ENCODE results near the gene USF1. TPM values are rescaled to one million over a fixed set of nuclear protein-coding genes. Genes with fewer than 3 reads are reported as not detected.

Gene USF1
- polyA plus RNA-seq, 1 of the 3 experiments (the other 2 are of a cell fraction) = 43.1 TPM

DNA sequence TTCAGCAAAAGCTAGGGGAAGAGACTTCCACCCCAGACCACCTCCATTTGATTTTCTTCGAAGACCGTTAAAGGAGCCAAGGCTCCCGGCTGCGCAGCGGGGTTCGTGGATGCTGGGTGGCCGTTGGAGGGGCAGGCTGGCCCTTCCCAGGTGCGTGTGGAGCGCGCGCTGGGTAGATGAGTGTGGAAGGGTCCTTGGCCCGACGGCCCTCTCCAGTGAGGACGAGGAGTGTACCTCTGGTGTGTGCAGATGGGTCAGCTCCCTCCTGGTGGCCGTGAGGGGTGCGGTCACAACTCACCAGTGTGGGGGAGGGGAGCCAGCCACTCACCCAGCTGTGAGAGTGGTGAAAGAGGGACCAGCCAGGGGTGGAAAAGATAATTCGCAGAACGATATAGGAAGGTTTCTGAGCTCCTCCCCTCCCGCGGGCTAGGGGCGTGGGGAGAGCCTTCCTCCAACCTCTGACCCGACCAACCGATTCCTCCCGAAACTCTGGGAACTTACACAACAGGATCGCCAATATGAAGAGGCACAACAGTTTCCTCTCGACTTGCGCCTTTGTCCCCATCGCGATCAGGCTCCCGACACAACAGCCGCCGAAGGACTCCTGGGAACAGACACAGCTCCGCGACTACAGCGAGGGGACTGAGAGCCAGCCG lies 25.1 kb downstream of the USF1 start, which contains the start of gene F11R:
Gene F11R (minus strand): TSS at position 644 of the 656 bp plus-strand sequence. CDS start 79 bp downstream, at position 565.
- Histone ChIP-seq H3K4me3 (ENCODE audit: low read depth in 2 of 2, low read length in 1 of 2) (peak within 1 kb of the TSS; percentile 44 to 61), H3K79me2 (ENCODE audit: insufficient read depth) (no peaks in the 10 kb centered on the region), H3K9me2 (no peaks in the 10 kb centered on the region), H2AFZ (ENCODE audit: low read depth) (peak within 1 kb of the TSS; percentile 74), H3K4me1 (ENCODE audit: control insufficient read depth in 1 of 2, insufficient read depth in 2 of 2, low read depth in 1 of 2, low read length in 1 of 2) (peaks cover 0 to 2% of the 10 kb centered on the region in 2 experiments; a peak in 1 of 4 replicates), H3K9ac (no peak within 1 kb of the TSS), H3K9me3 (no peaks in the 10 kb centered on the region), H3K4me2 (peak within 1 kb of the TSS; percentile 76), H3K27me3 (ENCODE audit: insufficient read depth) (no peaks in the 10 kb centered on the region), H3K27ac (ENCODE audit: low read depth in 2 of 2, low read length in 1 of 2) (no peak within 1 kb of the TSS), H4K20me1 (ENCODE audit: insufficient read depth) (no peaks in the 10 kb centered on the region), H3F3A (replicated peaks; ENCODE audit: insufficient read depth) (peaks cover 5% of the 10 kb centered on the region), H3K36me3 (replicated peaks in 1 of 2; ENCODE audit: control insufficient read depth in 1 of 2, insufficient read depth in 2 of 2, low read length in 1 of 2) (no peaks in the 10 kb centered on the region)
- DNase-seq = peak; percentile 41
- 58% methylated on average over 35 of the region's 36 CpGs for WGBS (ENCODE audit: low lambda C conversion rate)
- ChIA-PET POLR2A (no interaction called here), CTCF (no interaction called here)
- TF ChIP-seq RAD21 (IDR thresholded peaks at IDR 0.05; ENCODE audit: low read length) (no peak), GABPA (IDR thresholded peaks at IDR 0.05; ENCODE audit: low read depth) (no peak), NRF1 (IDR thresholded peaks at IDR 0.05; ENCODE audit: low read depth, low read length) (no peak), MXI1 (IDR thresholded peaks at IDR 0.05; ENCODE audit: low read depth, low read length) (no peak), FOXM1 (IDR thresholded peaks at IDR 0.05; ENCODE audit: low read depth) (no peak), JUND (IDR thresholded peaks at IDR 0.05) (no peak), RFX5 (IDR thresholded peaks at IDR 0.05; ENCODE audit: low read length) (no peak), MEF2A (IDR thresholded peaks at IDR 0.05; ENCODE audit: borderline replicate concordance, low read depth) (no peak), CHD2 (IDR thresholded peaks at IDR 0.05; ENCODE audit: low read length, partially characterized antibody) (no peak), NFIC (IDR thresholded peaks at IDR 0.05; ENCODE audit: borderline replicate concordance) (no peak), TAF1 (IDR thresholded peaks at IDR 0.05; ENCODE audit: borderline replicate concordance, low read depth, low read length) (no peak)
- TF ChIP-seq, protein P1, sequence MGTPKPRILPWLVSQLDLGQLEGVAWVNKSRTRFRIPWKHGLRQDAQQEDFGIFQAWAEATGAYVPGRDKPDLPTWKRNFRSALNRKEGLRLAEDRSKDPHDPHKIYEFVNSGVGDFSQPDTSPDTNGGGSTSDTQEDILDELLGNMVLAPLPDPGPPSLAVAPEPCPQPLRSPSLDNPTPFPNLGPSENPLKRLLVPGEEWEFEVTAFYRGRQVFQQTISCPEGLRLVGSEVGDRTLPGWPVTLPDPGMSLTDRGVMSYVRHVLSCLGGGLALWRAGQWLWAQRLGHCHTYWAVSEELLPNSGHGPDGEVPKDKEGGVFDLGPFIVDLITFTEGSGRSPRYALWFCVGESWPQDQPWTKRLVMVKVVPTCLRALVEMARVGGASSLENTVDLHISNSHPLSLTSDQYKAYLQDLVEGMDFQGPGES (IDR thresholded peaks at IDR 0.05; ENCODE audit: low read depth, low read length) = no peak
- TF ChIP-seq, protein P2, sequence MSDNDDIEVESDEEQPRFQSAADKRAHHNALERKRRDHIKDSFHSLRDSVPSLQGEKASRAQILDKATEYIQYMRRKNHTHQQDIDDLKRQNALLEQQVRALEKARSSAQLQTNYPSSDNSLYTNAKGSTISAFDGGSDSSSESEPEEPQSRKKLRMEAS (IDR thresholded peaks at IDR 0.05; ENCODE audit: low read depth) = no peak
- TF ChIP-seq, protein P3, sequence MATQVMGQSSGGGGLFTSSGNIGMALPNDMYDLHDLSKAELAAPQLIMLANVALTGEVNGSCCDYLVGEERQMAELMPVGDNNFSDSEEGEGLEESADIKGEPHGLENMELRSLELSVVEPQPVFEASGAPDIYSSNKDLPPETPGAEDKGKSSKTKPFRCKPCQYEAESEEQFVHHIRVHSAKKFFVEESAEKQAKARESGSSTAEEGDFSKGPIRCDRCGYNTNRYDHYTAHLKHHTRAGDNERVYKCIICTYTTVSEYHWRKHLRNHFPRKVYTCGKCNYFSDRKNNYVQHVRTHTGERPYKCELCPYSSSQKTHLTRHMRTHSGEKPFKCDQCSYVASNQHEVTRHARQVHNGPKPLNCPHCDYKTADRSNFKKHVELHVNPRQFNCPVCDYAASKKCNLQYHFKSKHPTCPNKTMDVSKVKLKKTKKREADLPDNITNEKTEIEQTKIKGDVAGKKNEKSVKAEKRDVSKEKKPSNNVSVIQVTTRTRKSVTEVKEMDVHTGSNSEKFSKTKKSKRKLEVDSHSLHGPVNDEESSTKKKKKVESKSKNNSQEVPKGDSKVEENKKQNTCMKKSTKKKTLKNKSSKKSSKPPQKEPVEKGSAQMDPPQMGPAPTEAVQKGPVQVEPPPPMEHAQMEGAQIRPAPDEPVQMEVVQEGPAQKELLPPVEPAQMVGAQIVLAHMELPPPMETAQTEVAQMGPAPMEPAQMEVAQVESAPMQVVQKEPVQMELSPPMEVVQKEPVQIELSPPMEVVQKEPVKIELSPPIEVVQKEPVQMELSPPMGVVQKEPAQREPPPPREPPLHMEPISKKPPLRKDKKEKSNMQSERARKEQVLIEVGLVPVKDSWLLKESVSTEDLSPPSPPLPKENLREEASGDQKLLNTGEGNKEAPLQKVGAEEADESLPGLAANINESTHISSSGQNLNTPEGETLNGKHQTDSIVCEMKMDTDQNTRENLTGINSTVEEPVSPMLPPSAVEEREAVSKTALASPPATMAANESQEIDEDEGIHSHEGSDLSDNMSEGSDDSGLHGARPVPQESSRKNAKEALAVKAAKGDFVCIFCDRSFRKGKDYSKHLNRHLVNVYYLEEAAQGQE (IDR thresholded peaks at IDR 0.05; ENCODE audit: low read depth, low read length) = no peak
- TF ChIP-seq, protein P4, sequence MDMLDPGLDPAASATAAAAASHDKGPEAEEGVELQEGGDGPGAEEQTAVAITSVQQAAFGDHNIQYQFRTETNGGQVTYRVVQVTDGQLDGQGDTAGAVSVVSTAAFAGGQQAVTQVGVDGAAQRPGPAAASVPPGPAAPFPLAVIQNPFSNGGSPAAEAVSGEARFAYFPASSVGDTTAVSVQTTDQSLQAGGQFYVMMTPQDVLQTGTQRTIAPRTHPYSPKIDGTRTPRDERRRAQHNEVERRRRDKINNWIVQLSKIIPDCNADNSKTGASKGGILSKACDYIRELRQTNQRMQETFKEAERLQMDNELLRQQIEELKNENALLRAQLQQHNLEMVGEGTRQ (IDR thresholded peaks at IDR 0.05; ENCODE audit: borderline replicate concordance, low read depth, low read length) = no peak
- TF ChIP-seq, protein P5, sequence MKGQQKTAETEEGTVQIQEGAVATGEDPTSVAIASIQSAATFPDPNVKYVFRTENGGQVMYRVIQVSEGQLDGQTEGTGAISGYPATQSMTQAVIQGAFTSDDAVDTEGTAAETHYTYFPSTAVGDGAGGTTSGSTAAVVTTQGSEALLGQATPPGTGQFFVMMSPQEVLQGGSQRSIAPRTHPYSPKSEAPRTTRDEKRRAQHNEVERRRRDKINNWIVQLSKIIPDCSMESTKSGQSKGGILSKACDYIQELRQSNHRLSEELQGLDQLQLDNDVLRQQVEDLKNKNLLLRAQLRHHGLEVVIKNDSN (IDR thresholded peaks at IDR 0.05; ENCODE audit: borderline replicate concordance, low read depth) = no peak
